ENCODE measurements around the gene LCP1. TPM values are rescaled to one million over a fixed set of nuclear protein-coding genes. Genes with fewer than 3 reads are reported as not detected.

The LCP1 gene
- total RNA-seq, 2 experiments from 2014 or later = 266 to 276 TPM

DNA sequence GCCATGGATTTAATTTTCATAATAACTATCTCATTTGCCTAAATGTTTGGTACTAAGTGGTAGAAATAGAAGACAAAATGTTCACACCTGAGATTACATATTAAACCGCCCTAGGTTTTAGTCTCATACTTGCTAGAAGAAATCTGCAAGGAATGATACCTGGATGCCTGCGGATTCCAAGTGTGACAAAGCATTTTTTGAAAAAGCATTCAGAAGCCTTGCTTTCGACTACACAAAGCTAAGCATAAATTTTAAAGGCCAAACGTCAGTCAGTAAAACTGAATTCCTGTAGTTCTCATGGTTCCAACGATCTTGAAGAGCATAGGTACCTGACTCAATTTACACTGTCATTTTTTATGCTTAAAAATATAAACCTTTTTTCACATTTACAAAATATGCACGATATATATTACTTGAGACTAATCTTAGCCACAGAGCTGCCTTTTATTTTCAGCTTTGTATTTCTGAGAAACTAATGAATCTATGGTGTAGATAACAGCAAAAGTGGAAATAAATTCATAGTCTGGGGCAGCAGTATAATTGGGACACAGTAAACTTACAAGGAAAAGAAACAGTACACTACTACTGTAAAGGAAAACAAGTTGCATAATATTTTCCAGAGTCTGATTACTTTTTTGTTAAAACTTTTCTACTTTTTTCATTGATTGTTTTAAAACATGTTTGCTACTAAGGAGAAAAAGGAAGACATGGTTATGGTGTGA is 28.5 kb upstream of the LCP1 start:
- POLR2A ChIA-PET = interaction anchor here (0.6 to 2.7 kb wide), 14 partner anchors 8 to 111 kb away, joined by 3 to 15 read pairs (median 5); partner anchors contain the start of gene LCP1
- Mint-ChIP-seq H3K27ac (peak overlapping the region; percentile 88), H3K9me3 (no peaks in the 10 kb centered on the region), H3K4me1 (ENCODE audit: low read depth) (peaks cover 27% of the 10 kb centered on the region), H3K36me3 (ENCODE audit: low read depth) (peaks cover 4% of the 10 kb centered on the region), H3K27me3 (no peaks in the 10 kb centered on the region), H3K4me3 (peak overlapping the region; percentile 86)
- H3K36me3 ChIP-seq (ENCODE audit: insufficient read depth, low read length) = no peaks in the 10 kb centered on the region
- H3K27me3 ChIP-seq (ENCODE audit: control insufficient read depth in 1 of 2, insufficient read depth in 2 of 2, low read length in 2 of 2) = no peaks in the 10 kb centered on the region
- intact Hi-C loops (cut with DNase I, micrococcal nuclease) = loop anchor here (1.0 to 10.0 kb wide), 6 partner anchors 8 to 85 kb away; partner anchors contain the start of gene LCP1 (in 1 of the 2)
- no peak for DNase-seq
- peak overlapping the region; percentile 54 to 78 for H3K27ac ChIP-seq (ENCODE audit: low read depth in 1 of 2, low read length in 2 of 2)
- H3K4me3 ChIP-seq (ENCODE audit: low read length) = peak overlapping the region; percentile 61
- no peaks in the 10 kb centered on the region for H3K9me3 ChIP-seq (ENCODE audit: control insufficient read depth in 1 of 2, insufficient read depth in 1 of 2, low read length in 2 of 2)
- no peak for ATAC-seq (ENCODE audit: poor library complexity)
- TF ChIP-seq, protein P1, sequence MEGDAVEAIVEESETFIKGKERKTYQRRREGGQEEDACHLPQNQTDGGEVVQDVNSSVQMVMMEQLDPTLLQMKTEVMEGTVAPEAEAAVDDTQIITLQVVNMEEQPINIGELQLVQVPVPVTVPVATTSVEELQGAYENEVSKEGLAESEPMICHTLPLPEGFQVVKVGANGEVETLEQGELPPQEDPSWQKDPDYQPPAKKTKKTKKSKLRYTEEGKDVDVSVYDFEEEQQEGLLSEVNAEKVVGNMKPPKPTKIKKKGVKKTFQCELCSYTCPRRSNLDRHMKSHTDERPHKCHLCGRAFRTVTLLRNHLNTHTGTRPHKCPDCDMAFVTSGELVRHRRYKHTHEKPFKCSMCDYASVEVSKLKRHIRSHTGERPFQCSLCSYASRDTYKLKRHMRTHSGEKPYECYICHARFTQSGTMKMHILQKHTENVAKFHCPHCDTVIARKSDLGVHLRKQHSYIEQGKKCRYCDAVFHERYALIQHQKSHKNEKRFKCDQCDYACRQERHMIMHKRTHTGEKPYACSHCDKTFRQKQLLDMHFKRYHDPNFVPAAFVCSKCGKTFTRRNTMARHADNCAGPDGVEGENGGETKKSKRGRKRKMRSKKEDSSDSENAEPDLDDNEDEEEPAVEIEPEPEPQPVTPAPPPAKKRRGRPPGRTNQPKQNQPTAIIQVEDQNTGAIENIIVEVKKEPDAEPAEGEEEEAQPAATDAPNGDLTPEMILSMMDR (IDR thresholded peaks at IDR 0.05) = no peak
- CTCF ChIA-PET = interaction anchor here (0.9 to 2.1 kb wide), 3 partner anchors 8 to 84 kb away, joined by 3 to 6 read pairs (median 5); no protein-coding TSS in a partner anchor
- H3K4me1 ChIP-seq (ENCODE audit: insufficient read depth, low read length) = peaks cover 6% of the 10 kb centered on the region

DNA sequence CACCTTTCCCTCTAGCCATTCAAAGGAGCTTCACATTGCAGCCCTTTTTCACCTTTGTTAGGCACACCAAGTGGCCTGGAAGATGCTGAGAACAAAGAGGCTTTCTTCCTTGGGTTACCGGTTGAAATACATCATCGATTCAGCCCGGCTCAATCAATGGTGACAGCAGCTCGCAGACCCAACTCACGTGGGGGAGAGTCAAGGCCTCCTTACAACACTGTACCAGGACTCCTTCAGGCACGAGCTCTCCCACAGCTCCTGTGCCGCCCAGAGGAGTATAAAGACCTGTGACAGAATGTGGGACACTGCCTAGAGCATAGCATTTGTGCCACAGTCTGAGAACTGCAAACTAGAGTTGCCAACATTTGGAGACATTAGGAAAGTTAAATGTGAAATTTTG is 25.9 kb upstream of the LCP1 start:
- Histone ChIP-seq H3K4me1 (ENCODE audit: insufficient read depth, low read length) (peaks cover 7% of the 10 kb centered on the region), H3K27ac (ENCODE audit: low read depth in 1 of 2, low read length in 2 of 2) (no peak overlapping the region), H3K36me3 (ENCODE audit: insufficient read depth, low read length) (no peaks in the 10 kb centered on the region), H3K4me3 (ENCODE audit: low read length) (no peak overlapping the region), H3K27me3 (ENCODE audit: control insufficient read depth in 1 of 2, insufficient read depth in 2 of 2, low read length in 2 of 2) (no peaks in the 10 kb centered on the region), H3K9me3 (ENCODE audit: control insufficient read depth in 1 of 2, insufficient read depth in 1 of 2, low read length in 2 of 2) (no peaks in the 10 kb centered on the region)
- ChIA-PET CTCF (interaction anchor here (1.2 to 1.3 kb wide), 2 partner anchors 29 to 47 kb away, joined by 3 read pairs; no protein-coding TSS in a partner anchor), POLR2A (interaction anchor here (1.1 kb wide), 1 partner anchor 34 kb away, joined by 3 read pairs; no protein-coding TSS in a partner anchor)
- H3K27me3 Mint-ChIP-seq = no peaks in the 10 kb centered on the region
- no peak overlapping the region for H3K27ac Mint-ChIP-seq
- TF ChIP-seq, protein P1 (IDR thresholded peaks at IDR 0.05) = no peak
- no peaks in the 10 kb centered on the region for H3K9me3 Mint-ChIP-seq
- H3K4me1 Mint-ChIP-seq (ENCODE audit: low read depth) = peaks cover 33% of the 10 kb centered on the region
- intact Hi-C loops (cut with DNase I, micrococcal nuclease) = no loop called here
- ATAC-seq (ENCODE audit: poor library complexity) (no peak), DNase-seq (no peak)
- H3K4me3 Mint-ChIP-seq = no peak overlapping the region
- H3K36me3 Mint-ChIP-seq (ENCODE audit: low read depth) = peaks cover 4% of the 10 kb centered on the region

DNA sequence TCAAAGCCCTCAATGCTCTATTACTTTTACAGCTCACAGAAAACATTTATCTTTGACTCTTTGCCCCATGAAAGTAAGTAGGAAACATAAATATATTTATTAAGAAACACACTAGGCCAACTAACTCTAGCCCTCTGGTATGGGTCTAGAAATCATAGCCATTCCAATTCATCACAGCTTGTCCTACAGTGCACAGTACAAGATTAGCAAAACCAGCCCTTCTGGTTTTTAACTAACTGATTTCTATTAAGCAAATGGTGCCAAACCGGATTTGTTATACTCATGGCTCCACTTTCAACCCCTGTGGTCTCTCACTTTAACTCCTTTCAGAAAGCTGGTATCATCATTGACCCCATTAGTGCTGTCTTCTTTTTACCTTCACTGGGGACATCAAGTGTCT is 24.2 kb upstream of the LCP1 start:
- Mint-ChIP-seq H3K9me3 (no peaks in the 10 kb centered on the region), H3K27ac (no peak overlapping the region), H3K36me3 (ENCODE audit: low read depth) (peaks cover 2% of the 10 kb centered on the region), H3K4me1 (ENCODE audit: low read depth) (peaks cover 37% of the 10 kb centered on the region), H3K27me3 (no peaks in the 10 kb centered on the region), H3K4me3 (no peak overlapping the region)
- no peak for DNase-seq
- Histone ChIP-seq H3K9me3 (ENCODE audit: control insufficient read depth in 1 of 2, insufficient read depth in 1 of 2, low read length in 2 of 2) (no peaks in the 10 kb centered on the region), H3K27ac (ENCODE audit: low read depth in 1 of 2, low read length in 2 of 2) (no peak overlapping the region), H3K27me3 (ENCODE audit: control insufficient read depth in 1 of 2, insufficient read depth in 2 of 2, low read length in 2 of 2) (no peaks in the 10 kb centered on the region), H3K36me3 (ENCODE audit: insufficient read depth, low read length) (no peaks in the 10 kb centered on the region), H3K4me1 (ENCODE audit: insufficient read depth, low read length) (peaks cover 11% of the 10 kb centered on the region), H3K4me3 (ENCODE audit: low read length) (no peak overlapping the region)
- CTCF ChIA-PET = no interaction called here
- POLR2A ChIA-PET = interaction anchor here (0.6 kb wide), 1 partner anchor 41 kb away, joined by 3 read pairs; no protein-coding TSS in a partner anchor
- intact Hi-C loops (cut with DNase I, micrococcal nuclease) = no loop called here
- TF ChIP-seq, protein P1 (IDR thresholded peaks at IDR 0.05) = no peak
- no peak for ATAC-seq (ENCODE audit: poor library complexity)

All from CD4-positive, alpha-beta T cell (primary cell).